B cell (primary cell): ENCODE data around the gene SSUH2. TPM values are rescaled to one million over a fixed set of nuclear protein-coding genes. Genes with fewer than 3 reads are reported as not detected.

Experiments
- ATAC-seq: fragments of 200-7000 bp; cut with Tn5 transposase; one replicate; pipeline ENCODE4 v1.10.0; 2021; ENCODE audit warnings: low read depth, mild to moderate bottlenecking, moderate number of reproducible peaks, moderate library complexity
- CTCF ChIA-PET: fragments of 350-600 bp; sonication (Branson Sonifier 250); formaldehyde crosslinking; loops from one replicate; lab custom pipeline; 2021; ENCODE audit warnings: antibody characterized with exemption, inconsistent platforms; lab: Charles Lee
- POLR2A ChIA-PET: fragments of 350-600 bp; sonication (Branson Sonifier 250); formaldehyde crosslinking; loops from one replicate; lab custom pipeline; 2021; ENCODE audit warnings: antibody characterized with exemption; lab: Charles Lee
- DNase-seq: peaks from one replicate; pipeline ENCODE4 v3.0.0; 2013
- H2AFZ ChIP-seq: 2 replicates; pipeline ENCODE4 v1.6.1; 2012; ENCODE audit warnings: mild to moderate bottlenecking, low read depth, low read length; ENCODE audit not compliant: insufficient read depth, poor library complexity, severe bottlenecking
- H3K27ac ChIP-seq, 2 donors: 1 replicate in 1 of 2; 2 replicates in 1 of 2; pipeline ENCODE4 v1.5.1; 2012 to 2013; ENCODE audit warnings: low read length in 2 of 2, mild to moderate bottlenecking in 2 of 2, moderate library complexity in 1 of 2
- H3K27me3 ChIP-seq, 4 experiments: fragments of 200-600 bp in 1 of 4; sonication (generic) in 1 of 4; replicated peaks in 1 of 4; 1 replicate in 2 of 4; 2 replicates in 2 of 4; pipeline versions ENCODE4 v1.6.1 to v1.7.0; 2013 to 2016; ENCODE audit warnings: low read length in 3 of 4, mild to moderate bottlenecking in 2 of 4, mixed read lengths in 1 of 4, moderate library complexity in 1 of 4; ENCODE audit not compliant: insufficient read depth in 4 of 4, control insufficient read depth in 3 of 4; ENCODE audit errors: control extremely low read depth in 1 of 4
- H3K36me3 ChIP-seq, 2 experiments: replicated peaks in 1 of 2; 1 replicate in 1 of 2; 2 replicates in 1 of 2; pipeline versions ENCODE4 v1.6.1 to v1.7.1; 2013; ENCODE audit warnings: low read length in 1 of 2; ENCODE audit not compliant: insufficient read depth in 2 of 2, control insufficient read depth in 1 of 2; ENCODE audit errors: control extremely low read depth in 1 of 2, extremely low read depth in 1 of 2
- H3K4me1 ChIP-seq, 2 donors: fragments of 200-600 bp in 1 of 2; sonication (generic) in 1 of 2; 1 replicate in 1 of 2; 2 replicates in 1 of 2; pipeline versions ENCODE4 v1.5.1 to v1.6.1; 2013 to 2017; ENCODE audit warnings: low read length in 2 of 2; ENCODE audit not compliant: control insufficient read depth in 2 of 2, insufficient read depth in 2 of 2
- H3K4me2 ChIP-seq: replicated peaks from 2 replicates; pipeline ENCODE3; 2012; ENCODE audit warnings: mild to moderate bottlenecking, low read depth, low read length; ENCODE audit not compliant: poor library complexity, severe bottlenecking
- H3K4me3 ChIP-seq, 5 experiments: fragments of 200-600 bp in 1 of 5; sonication (generic) in 1 of 5; 1 replicate in 3 of 5; 2 replicates in 2 of 5; pipeline versions ENCODE4 v1.5.1 to v1.7.0; 2011 to 2016; ENCODE audit warnings: low read length in 4 of 5, mild to moderate bottlenecking in 4 of 5, low read depth in 2 of 5, control low read depth in 1 of 5, moderate library complexity in 1 of 5; ENCODE audit not compliant: insufficient read depth in 1 of 5; ENCODE audit errors: control extremely low read depth in 1 of 5, extremely low read depth in 1 of 5
- H3K79me2 ChIP-seq: fragments of 200-600 bp; sonication (generic); one replicate; pipeline ENCODE4 v1.6.0; 2016; ENCODE audit warnings: low read length; ENCODE audit not compliant: control insufficient read depth, insufficient read depth
- H3K9ac ChIP-seq: fragments of 200-600 bp; sonication (generic); 2 replicates; pipeline ENCODE4 v1.6.1; 2017; ENCODE audit warnings: mild to moderate bottlenecking, low read length, moderate library complexity
- H3K9me3 ChIP-seq, 3 donors: one replicate each; pipeline versions ENCODE4 v1.6.1 to v1.7.1; 2013; ENCODE audit warnings: low read length in 2 of 3; ENCODE audit not compliant: control insufficient read depth in 2 of 3, insufficient read depth in 1 of 3; ENCODE audit errors: control extremely low read depth in 1 of 3
- H4K20me1 ChIP-seq: 2 replicates; pipeline ENCODE4 v1.6.0; 2012; ENCODE audit warnings: mild to moderate bottlenecking, low read length; ENCODE audit not compliant: insufficient read depth, control insufficient read depth, poor library complexity, severe bottlenecking
- H3K27ac Mint-ChIP-seq: one replicate; pipeline ENCODE4 v1.8.0; 2021; ENCODE audit warnings: mixed read lengths
- H3K27me3 Mint-ChIP-seq: one replicate; pipeline ENCODE4 v1.8.0; 2021; ENCODE audit warnings: mixed read lengths
- H3K4me1 Mint-ChIP-seq: one replicate; pipeline ENCODE4 v1.8.0; 2021; ENCODE audit warnings: mixed read lengths
- H3K4me3 Mint-ChIP-seq: one replicate; pipeline ENCODE4 v1.8.0; 2021; ENCODE audit warnings: mixed read lengths
- H3K9me3 Mint-ChIP-seq: one replicate; pipeline ENCODE4 v1.8.0; 2022; ENCODE audit warnings: mixed read lengths; ENCODE audit not compliant: insufficient read depth
- CTCF ChIP-seq: fragments of 200-600 bp; IDR thresholded peaks from one replicate; pipeline ENCODE4 v1.8.0; 2022; ENCODE audit warnings: antibody characterized with exemption, mild to moderate bottlenecking
- EZH2 ChIP-seq: IDR thresholded peaks from 2 replicates; pipeline ENCODE4 v1.6.1; 2012; ENCODE audit warnings: borderline replicate concordance, low read depth, mild to moderate bottlenecking, moderate library complexity, low read length; ENCODE audit not compliant: insufficient read depth, poor library complexity, severe bottlenecking
- WGBS: methylation state at CpG from one replicate; pipeline ENCODE4 v1.1.5; 2013; ENCODE audit warnings: missing lambda C conversion rate; ENCODE audit not compliant: insufficient coverage; 5-methylcytosine and 5-hydroxymethylcytosine counted together
- intact Hi-C: fragments of 100-400 bp; cut with micrococcal nuclease; formaldehyde crosslinking; loops from one replicate; pipeline ENCODE4 v1.10.0; 2022
- polyA plus RNA-seq: library from polyadenylated mRNA; depleted of rRNA; stranded (reverse); fragments of >200 nt; gene quantifications from 2 replicates; pipeline ENCODE4 v1.2.3, GENCODE V29; 2012
- total RNA-seq, 2 donors: library from RNA; stranded (reverse); fragments of 120-200 nt in 1 of 2; gene quantifications; 1 replicate in 1 of 2; 2 replicates in 1 of 2; pipeline versions ENCODE4 v1.2.3 to v1.2.4, GENCODE V29; 2013 to 2022

Gene SSUH2
- total and polyA plus RNA-seq, 2 donors (not counting 1 experiment from before 2014, with no cell fraction given) = not detected

DNA sequence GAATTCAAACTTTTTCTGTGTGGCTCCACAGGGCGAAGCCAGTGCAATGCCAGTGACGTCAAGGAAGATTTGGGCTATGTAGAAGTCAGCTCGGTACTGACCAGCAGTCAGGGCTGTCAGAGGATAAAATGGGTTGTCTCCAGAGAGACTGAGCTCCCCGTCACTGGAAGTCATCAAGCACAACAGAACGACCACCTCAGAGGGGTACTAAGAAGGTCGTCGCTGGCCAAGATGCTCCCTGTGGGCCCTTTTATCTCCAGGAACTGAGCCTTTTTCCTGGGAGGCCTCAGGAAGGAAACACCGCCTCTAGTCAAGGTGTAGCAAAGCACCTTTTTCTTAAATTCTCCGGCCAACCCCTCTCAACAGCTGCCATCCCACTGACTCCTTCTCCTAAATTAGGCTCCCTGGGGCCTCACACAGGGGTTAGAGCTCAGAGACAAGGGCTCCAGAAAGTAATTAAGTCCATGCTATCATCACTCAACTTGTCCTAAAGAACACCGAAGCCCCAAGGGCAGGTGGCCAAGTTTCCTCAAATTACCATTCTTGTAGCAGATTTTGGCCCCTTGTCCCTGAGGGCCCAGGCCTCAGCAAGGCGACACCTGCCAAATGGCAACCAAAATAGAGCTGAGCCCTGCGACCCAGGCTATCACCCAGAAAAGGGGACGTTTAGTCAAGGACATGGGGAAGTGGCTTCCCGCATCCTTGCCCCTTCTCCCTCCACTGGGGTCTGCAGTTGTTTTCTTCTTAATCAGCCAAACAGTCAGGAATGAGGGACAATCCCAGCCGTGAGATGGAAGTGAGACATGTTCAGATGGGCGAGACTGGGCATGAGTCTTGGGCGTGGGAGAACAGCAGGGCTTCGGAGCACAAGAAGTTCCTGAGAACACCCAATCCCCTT lies 48.0 kb downstream of the SSUH2 start:
- intact Hi-C loops = no loop called here
- Histone ChIP-seq H3K4me1 (no peaks in the 10 kb centered on the region), H3K4me2 (no peak overlapping the region), H3K4me3 (no peak overlapping the region), H2AFZ (no peak overlapping the region), H3K79me2 (no peaks in the 10 kb centered on the region), H3K27me3 (peaks cover 0 to 2% (median 0%) of the 10 kb centered on the region in 4 experiments), H3K27ac (no peak overlapping the region), H3K36me3 (no peaks in the 10 kb centered on the region), H4K20me1 (no peaks in the 10 kb centered on the region), H3K9me3 (no peaks in the 10 kb centered on the region), H3K9ac (no peak overlapping the region)
- Mint-ChIP-seq H3K4me1 (no peaks in the 10 kb centered on the region), H3K27me3 (no peaks in the 10 kb centered on the region), H3K4me3 (no peak overlapping the region), H3K9me3 (no peaks in the 10 kb centered on the region), H3K27ac (no peak overlapping the region)
- ATAC-seq (no peak), DNase-seq (no peak)
- WGBS = 83% methylated on average over 17 of the region's 18 CpGs
- CTCF ChIA-PET = no interaction called here
- POLR2A ChIA-PET = no interaction called here
- no peak for TF ChIP-seq CTCF

GRCh38 chr3:8595695-8596115 lies 48.9 kb downstream of the SSUH2 start:
- Histone ChIP-seq H3K4me3 (no peak overlapping the region), H3K36me3 (no peaks in the 10 kb centered on the region), H3K79me2 (no peaks in the 10 kb centered on the region), H3K9me3 (no peaks in the 10 kb centered on the region), H2AFZ (no peak overlapping the region), H4K20me1 (no peaks in the 10 kb centered on the region), H3K27ac (no peak overlapping the region), H3K27me3 (no peaks in the 10 kb centered on the region), H3K9ac (no peak overlapping the region), H3K4me1 (no peaks in the 10 kb centered on the region), H3K4me2 (no peak overlapping the region)
- Mint-ChIP-seq H3K27me3 (no peaks in the 10 kb centered on the region), H3K9me3 (no peaks in the 10 kb centered on the region), H3K27ac (no peak overlapping the region), H3K4me3 (no peak overlapping the region), H3K4me1 (no peaks in the 10 kb centered on the region)
- intact Hi-C loops = no loop called here
- ATAC-seq (no peak), DNase-seq (no peak)
- CTCF ChIA-PET = no interaction called here
- POLR2A ChIA-PET = no interaction called here
- 94% methylated on average over 9 of the region's 9 CpGs for WGBS
- TF ChIP-seq EZH2 = no peak
- TF ChIP-seq CTCF = no peak
